GM12801 (cell line): ENCODE results near the gene NCBP3.

Experiments used
- TF ChIP-seq, protein P1 (sequence below): IDR thresholded peaks from one replicate; pipeline ENCODE4 v1.5.1; 2011; ENCODE audit warnings: control low read depth; ENCODE audit not compliant: insufficient read length; ENCODE audit errors: extremely low read depth

NCBP3 gene

DNA sequence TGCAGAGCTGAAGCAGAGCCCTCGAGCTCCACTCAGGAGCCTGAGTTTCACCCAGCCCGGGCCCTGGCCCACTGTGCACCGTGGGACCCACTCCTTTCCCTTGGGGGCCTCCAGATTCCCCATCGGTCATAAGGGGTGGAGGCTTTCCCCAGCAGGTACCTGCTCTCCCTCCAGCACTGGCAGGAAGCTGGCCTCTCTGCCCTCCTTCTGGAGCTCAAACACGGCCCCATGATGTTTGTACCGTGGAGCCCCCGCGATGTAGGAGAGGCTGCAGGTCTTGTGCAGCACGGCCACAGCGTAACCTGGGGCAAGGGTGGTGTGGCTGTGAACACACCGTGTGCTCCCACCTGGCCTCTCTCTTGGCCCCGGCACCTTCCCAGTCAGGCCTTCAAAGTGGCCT, 92.4 kb downstream of the NCBP3 start:
- TF ChIP-seq, protein P1, sequence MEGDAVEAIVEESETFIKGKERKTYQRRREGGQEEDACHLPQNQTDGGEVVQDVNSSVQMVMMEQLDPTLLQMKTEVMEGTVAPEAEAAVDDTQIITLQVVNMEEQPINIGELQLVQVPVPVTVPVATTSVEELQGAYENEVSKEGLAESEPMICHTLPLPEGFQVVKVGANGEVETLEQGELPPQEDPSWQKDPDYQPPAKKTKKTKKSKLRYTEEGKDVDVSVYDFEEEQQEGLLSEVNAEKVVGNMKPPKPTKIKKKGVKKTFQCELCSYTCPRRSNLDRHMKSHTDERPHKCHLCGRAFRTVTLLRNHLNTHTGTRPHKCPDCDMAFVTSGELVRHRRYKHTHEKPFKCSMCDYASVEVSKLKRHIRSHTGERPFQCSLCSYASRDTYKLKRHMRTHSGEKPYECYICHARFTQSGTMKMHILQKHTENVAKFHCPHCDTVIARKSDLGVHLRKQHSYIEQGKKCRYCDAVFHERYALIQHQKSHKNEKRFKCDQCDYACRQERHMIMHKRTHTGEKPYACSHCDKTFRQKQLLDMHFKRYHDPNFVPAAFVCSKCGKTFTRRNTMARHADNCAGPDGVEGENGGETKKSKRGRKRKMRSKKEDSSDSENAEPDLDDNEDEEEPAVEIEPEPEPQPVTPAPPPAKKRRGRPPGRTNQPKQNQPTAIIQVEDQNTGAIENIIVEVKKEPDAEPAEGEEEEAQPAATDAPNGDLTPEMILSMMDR: no peak
